BE2C (cell line): ENCODE data around the gene CENPF.

Experiments used
- DNase-seq: peaks from one replicate; pipeline ENCODE4 v3.0.0-alpha.2; 2020
- H3K27me3 ChIP-seq: fragments of 250-450 bp; sonication (Bioruptor Pico); 2 replicates; pipeline ENCODE4 v1.5.1; 2020; ENCODE audit warnings: mild to moderate bottlenecking
- H3K36me3 ChIP-seq: fragments of 250-450 bp; sonication (Bioruptor Pico); 2 replicates; pipeline ENCODE4 v1.5.1; 2020; ENCODE audit warnings: mild to moderate bottlenecking
- H3K4me1 ChIP-seq: fragments of 250-450 bp; sonication (Bioruptor Pico); 2 replicates; pipeline ENCODE4 v1.5.1; 2020
- H3K4me3 ChIP-seq: 2 replicates; pipeline ENCODE4 v1.5.1; 2011; ENCODE audit warnings: low read depth, low read length
- H3K9me3 ChIP-seq: fragments of 250-450 bp; sonication (Bioruptor Pico); 2 replicates; pipeline ENCODE4 v1.5.1; 2020
- TF ChIP-seq, protein P1 (sequence below): IDR thresholded peaks from 2 replicates; pipeline ENCODE4 v1.5.1; 2012; ENCODE audit warnings: mild to moderate bottlenecking, low read depth, low read length

Gene CENPF

DNA sequence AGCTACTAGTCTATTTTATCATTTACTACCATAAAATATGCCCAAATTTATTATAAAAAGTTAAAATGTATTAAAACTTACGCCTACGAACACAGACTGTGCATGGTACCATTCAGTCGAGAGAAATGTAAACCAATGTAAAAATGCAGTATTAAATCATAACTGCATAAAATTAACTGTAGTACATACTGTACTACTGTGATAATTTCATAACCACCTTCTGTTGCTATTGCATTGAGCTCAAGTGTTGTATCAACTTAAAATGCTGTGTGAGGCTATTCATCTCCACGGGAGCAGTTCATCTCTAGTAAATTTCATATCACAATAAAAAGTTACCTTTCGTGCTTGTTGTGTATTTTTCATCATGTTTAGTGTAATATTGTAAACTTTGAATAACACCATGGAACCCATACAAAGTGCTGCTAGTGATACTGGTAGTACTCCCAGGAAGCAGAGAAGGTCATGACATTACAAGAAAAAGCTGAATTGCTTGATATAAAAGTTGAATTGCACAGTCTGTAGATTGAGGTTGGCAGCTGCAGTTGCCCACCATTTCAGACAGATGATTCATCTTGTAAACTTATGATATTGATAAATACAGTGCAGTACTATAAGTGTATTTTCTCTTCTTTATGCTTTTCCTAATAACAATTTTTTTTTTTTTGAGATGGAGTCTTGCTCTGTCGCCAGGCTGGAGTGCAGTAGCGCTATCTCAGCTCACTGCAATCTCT is 19.0 kb upstream of the CENPF start:
- DNase-seq, result no peak
- TF ChIP-seq, protein P1, sequence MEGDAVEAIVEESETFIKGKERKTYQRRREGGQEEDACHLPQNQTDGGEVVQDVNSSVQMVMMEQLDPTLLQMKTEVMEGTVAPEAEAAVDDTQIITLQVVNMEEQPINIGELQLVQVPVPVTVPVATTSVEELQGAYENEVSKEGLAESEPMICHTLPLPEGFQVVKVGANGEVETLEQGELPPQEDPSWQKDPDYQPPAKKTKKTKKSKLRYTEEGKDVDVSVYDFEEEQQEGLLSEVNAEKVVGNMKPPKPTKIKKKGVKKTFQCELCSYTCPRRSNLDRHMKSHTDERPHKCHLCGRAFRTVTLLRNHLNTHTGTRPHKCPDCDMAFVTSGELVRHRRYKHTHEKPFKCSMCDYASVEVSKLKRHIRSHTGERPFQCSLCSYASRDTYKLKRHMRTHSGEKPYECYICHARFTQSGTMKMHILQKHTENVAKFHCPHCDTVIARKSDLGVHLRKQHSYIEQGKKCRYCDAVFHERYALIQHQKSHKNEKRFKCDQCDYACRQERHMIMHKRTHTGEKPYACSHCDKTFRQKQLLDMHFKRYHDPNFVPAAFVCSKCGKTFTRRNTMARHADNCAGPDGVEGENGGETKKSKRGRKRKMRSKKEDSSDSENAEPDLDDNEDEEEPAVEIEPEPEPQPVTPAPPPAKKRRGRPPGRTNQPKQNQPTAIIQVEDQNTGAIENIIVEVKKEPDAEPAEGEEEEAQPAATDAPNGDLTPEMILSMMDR, result no peak
- Histone ChIP-seq H3K36me3 (no peaks in the 10 kb centered on the region), H3K4me1 (no peaks in the 10 kb centered on the region), H3K4me3 (no peak overlapping the region), H3K9me3 (no peaks in the 10 kb centered on the region), H3K27me3 (peaks cover 5% of the 10 kb centered on the region)

DNA sequence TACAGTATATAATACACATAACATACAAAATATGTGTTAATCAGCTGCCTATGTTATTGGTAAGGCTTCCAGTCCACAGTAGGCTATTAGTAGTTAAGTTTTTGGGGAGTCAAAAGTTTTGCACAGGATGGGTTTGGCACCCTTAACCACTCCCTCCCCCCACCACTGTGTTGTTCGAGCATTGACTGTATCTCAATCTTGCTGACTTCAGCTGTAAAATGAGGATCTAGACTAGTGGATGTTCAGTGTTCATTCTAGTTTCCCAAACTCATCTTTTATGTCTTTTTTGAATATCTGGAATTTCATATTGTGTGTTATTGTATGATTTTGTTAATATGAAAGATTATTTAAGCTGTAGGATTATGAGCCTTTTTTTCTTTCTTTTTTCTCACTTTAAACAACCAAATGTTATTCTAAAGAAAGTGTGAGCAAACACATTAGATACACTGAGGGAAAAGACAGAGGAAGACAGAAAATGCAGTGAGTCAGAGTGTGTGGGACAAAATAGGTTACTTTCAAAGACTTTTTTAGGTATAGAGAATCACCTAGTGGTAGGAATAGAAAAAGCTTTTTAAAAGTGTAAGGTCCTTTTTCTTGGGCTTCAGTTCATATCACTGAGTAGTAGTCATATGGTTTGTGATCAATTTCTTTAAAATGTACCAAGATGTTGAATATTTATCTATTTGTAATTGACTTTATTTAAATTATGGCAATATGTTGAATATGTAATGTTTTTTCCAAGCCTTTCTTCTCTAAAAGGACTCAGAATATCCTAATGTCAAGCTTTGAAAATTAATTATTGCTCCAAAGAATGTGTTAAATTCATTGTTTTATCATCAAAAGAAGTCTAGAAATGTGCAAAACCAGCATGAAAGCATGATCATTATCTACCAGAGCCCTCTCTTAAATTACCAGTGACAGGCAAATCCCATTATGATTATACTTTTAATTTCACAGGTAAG is 17.9 kb upstream of the CENPF start:
- Histone ChIP-seq H3K4me3 (no peak overlapping the region), H3K27me3 (peaks cover 5% of the 10 kb centered on the region), H3K9me3 (no peaks in the 10 kb centered on the region), H3K4me1 (no peaks in the 10 kb centered on the region), H3K36me3 (no peaks in the 10 kb centered on the region)
- no peak for DNase-seq
- TF ChIP-seq, protein P1, result peak; percentile 55

DNA sequence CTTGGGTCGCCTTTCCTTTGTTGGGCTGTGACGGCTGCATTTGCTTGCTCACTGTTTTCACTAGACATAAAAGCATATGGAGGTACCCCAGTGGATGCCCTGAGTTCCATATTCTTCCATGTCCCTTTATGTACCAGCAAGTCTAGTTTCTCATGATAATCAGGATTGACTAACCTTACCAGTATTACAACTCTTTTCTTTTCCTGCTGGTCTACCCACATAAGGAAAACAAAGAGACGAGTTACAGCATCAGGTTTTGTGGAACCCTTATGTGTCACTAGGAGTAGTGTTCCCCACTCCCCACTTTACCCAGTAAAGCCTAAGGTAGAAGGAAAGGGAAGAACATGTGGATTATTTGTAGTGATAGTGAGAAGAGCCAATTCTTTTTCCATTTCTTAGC is 16.4 kb upstream of the CENPF start:
- H3K4me1 ChIP-seq, result no peaks in the 10 kb centered on the region
- DNase-seq, result no peak
- H3K4me3 ChIP-seq, result no peak overlapping the region
- no peaks in the 10 kb centered on the region for H3K9me3 ChIP-seq
- no peaks in the 10 kb centered on the region for H3K36me3 ChIP-seq
- TF ChIP-seq, protein P1, result no peak
- peaks cover 5% of the 10 kb centered on the region for H3K27me3 ChIP-seq

DNA sequence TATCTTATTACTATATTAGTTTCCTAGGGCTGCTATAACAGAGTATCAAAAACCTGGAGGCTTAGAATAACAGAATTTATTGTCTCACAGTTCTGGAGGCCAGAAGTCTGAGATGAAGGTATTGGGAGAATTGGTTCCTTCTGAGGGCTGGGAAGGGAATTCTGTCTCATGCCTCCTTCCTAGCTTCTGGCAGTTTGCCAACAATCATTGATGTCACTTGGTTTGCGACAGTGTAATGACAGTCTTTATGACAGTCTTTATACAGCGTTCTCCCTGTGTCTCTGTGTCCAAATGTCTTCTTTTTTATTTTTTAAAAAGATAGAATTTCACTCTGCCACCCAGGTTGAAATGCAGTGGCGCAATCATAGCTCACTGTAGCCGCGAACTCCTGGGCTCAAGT is 15.8 kb upstream of the CENPF start:
- no peak for DNase-seq
- Histone ChIP-seq H3K4me1 (no peaks in the 10 kb centered on the region), H3K9me3 (no peaks in the 10 kb centered on the region), H3K36me3 (no peaks in the 10 kb centered on the region), H3K27me3 (peaks cover 5% of the 10 kb centered on the region), H3K4me3 (no peak overlapping the region)
- TF ChIP-seq, protein P1, result no peak

DNA sequence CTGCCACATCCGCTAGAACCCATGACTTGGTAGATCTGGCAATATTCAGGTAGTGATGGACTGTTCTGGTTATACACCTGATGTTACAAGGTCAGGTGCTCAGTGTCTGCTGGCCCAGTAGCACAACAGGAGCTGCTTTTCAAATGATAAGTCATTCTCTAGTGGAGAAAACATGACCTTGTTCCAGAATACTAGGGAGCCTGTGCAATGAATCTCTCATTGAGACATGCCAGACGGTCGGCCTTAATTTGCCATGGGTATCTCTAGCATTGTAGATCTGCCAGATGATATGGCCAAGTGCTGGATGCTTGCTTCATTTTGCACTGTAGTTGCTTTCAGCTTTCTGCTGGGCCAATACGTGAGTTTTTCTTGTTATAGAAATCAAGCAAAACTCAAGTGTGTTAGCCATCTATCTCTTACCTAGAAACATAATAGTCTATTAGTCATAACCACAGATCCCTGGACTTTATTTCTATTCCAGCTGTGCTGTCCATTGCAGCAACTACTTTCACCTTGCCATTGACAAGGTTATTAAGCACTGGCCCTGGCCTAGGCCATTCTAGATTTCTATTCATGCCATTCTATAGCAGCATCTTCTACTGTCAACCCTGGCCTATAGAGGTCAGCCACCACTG is 13.9 kb upstream of the CENPF start:
- Histone ChIP-seq H3K36me3 (no peaks in the 10 kb centered on the region), H3K27me3 (no peaks in the 10 kb centered on the region; the same call in 1 of the 2 replicates), H3K9me3 (no peaks in the 10 kb centered on the region), H3K4me1 (no peaks in the 10 kb centered on the region), H3K4me3 (no peak overlapping the region)
- DNase-seq, result no peak
- TF ChIP-seq, protein P1, result no peak
